Breast epithelium (tissue), 3 donors: Measurements from ENCODE around the gene AIG1.

ENCODE experiments used
- POLR2A ChIP-seq: fragments of 450-650 bp; IDR thresholded peaks from one replicate; pipeline ENCODE4 v1.6.1; 2016; ENCODE audit warnings: antibody characterized with exemption, mild to moderate bottlenecking, moderate library complexity
- POLR2AphosphoS5 ChIP-seq, 3 donors: sonication (generic); formaldehyde crosslinking; IDR thresholded peaks; one replicate each; pipeline ENCODE4 v1.6.1; 2017; ENCODE audit warnings: antibody characterized with exemption in 3 of 3
- TF ChIP-seq, protein P1 (sequence below), 3 donors: fragments of 450-650 bp; IDR thresholded peaks; one replicate each; pipeline ENCODE4 v1.5.1; 2016 to 2017; ENCODE audit warnings: antibody characterized with exemption in 3 of 3, mild to moderate bottlenecking in 3 of 3, moderate library complexity in 3 of 3

GRCh38 chr6:143174951-143175350 lies 114.3 kb downstream of the AIG1 start:
- TF ChIP-seq, protein P1, sequence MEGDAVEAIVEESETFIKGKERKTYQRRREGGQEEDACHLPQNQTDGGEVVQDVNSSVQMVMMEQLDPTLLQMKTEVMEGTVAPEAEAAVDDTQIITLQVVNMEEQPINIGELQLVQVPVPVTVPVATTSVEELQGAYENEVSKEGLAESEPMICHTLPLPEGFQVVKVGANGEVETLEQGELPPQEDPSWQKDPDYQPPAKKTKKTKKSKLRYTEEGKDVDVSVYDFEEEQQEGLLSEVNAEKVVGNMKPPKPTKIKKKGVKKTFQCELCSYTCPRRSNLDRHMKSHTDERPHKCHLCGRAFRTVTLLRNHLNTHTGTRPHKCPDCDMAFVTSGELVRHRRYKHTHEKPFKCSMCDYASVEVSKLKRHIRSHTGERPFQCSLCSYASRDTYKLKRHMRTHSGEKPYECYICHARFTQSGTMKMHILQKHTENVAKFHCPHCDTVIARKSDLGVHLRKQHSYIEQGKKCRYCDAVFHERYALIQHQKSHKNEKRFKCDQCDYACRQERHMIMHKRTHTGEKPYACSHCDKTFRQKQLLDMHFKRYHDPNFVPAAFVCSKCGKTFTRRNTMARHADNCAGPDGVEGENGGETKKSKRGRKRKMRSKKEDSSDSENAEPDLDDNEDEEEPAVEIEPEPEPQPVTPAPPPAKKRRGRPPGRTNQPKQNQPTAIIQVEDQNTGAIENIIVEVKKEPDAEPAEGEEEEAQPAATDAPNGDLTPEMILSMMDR (IDR thresholded peaks at IDR 0.05) = no peak
- TF ChIP-seq POLR2AphosphoS5 (IDR thresholded peaks at IDR 0.05) (no peak), POLR2A (no peak)
